Natural killer cell (primary cell): ENCODE data around the gene GTF2H1. TPM values are rescaled to one million over a fixed set of nuclear protein-coding genes. Genes with fewer than 3 reads are reported as not detected.

Source experiments
- ATAC-seq, 3 donors: fragments of 150-1000 bp in 2 of 3; fragments of 200-7000 bp in 1 of 3; cut with Tn5 transposase; 1 replicate in 1 of 3; 2 replicates in 2 of 3; pipeline ENCODE4 v1.10.0; 2021; ENCODE audit warnings: mild to moderate bottlenecking in 2 of 3, moderate library complexity in 2 of 3
- DNase-seq, 2 donors: peaks; one replicate each; pipeline versions ENCODE4 v3.0.0 to v3.0.0-alpha.2; 2013 to 2021; ENCODE audit warnings: mixed read lengths in 1 of 2
- H3K27ac ChIP-seq: one replicate; pipeline ENCODE4 v1.5.1; 2013; ENCODE audit warnings: mild to moderate bottlenecking, low read length
- H3K27me3 ChIP-seq: one replicate; pipeline ENCODE4 v1.6.1; 2013; ENCODE audit warnings: low read length; ENCODE audit not compliant: control insufficient read depth, insufficient read depth
- H3K36me3 ChIP-seq: one replicate; pipeline ENCODE4 v1.6.1; 2013; ENCODE audit warnings: low read length; ENCODE audit not compliant: control insufficient read depth, insufficient read depth
- H3K4me1 ChIP-seq: one replicate; pipeline ENCODE4 v1.6.1; 2013; ENCODE audit warnings: low read length; ENCODE audit not compliant: control insufficient read depth, insufficient read depth
- H3K4me3 ChIP-seq: one replicate; pipeline ENCODE4 v1.5.1; 2013; ENCODE audit warnings: low read length
- H3K9me3 ChIP-seq: one replicate; pipeline ENCODE4 v1.6.1; 2013; ENCODE audit warnings: low read length; ENCODE audit not compliant: control insufficient read depth, insufficient read depth
- H3K27ac Mint-ChIP-seq, 2 donors: one replicate each; pipeline ENCODE4 v1.8.0; 2022; ENCODE audit warnings: mild to moderate bottlenecking in 2 of 2, mixed read lengths in 2 of 2, moderate library complexity in 1 of 2
- H3K27me3 Mint-ChIP-seq, 2 donors: one replicate each; pipeline ENCODE4 v1.8.0; 2022; ENCODE audit warnings: low read depth in 2 of 2, mixed read lengths in 2 of 2
- H3K36me3 Mint-ChIP-seq: one replicate; pipeline ENCODE4 v1.8.0; 2022; ENCODE audit warnings: mixed read lengths
- H3K4me1 Mint-ChIP-seq, 2 donors: one replicate each; pipeline ENCODE4 v1.8.0; 2022; ENCODE audit warnings: mixed read lengths in 2 of 2
- H3K4me3 Mint-ChIP-seq: one replicate; pipeline ENCODE4 v1.8.0; 2022; ENCODE audit warnings: mild to moderate bottlenecking, moderate library complexity, mixed read lengths
- H3K9me3 Mint-ChIP-seq, 2 donors: one replicate each; pipeline ENCODE4 v1.8.0; 2022; ENCODE audit warnings: mixed read lengths in 2 of 2
- CTCF ChIP-seq: fragments of 200-600 bp; IDR thresholded peaks from one replicate; pipeline ENCODE4 v1.8.0; 2022; ENCODE audit warnings: antibody characterized with exemption
- WGBS: methylation state at CpG from one replicate; pipeline ENCODE4 v1.1.7; 2013; ENCODE audit warnings: missing lambda C conversion rate; ENCODE audit not compliant: insufficient coverage; 5-methylcytosine and 5-hydroxymethylcytosine counted together
- intact Hi-C: fragments of 100-400 bp; cut with micrococcal nuclease; formaldehyde crosslinking; loops from one replicate; pipeline ENCODE4 v1.14.2; 2022
- total RNA-seq, 4 donors: library from RNA; stranded (reverse); fragments of 120-200 nt in 1 of 4; gene quantifications; one replicate each; pipeline versions ENCODE4 v1.2.3 to v1.2.4, GENCODE V29; 2013 to 2022

GTF2H1 gene
- total RNA-seq, 3 donors from 2014 or later (not counting 1 experiment from before 2014, with no cell fraction given) = 18.4 to 31.5 (median 22.4) TPM

- Mint-ChIP-seq H3K4me1 (peaks cover 7 to 22% of the 10 kb centered on the region in 2 donors), H3K36me3 (no peaks in the 10 kb centered on the region), H3K27ac (no peak overlapping the region), H3K27me3 (no peaks in the 10 kb centered on the region), H3K9me3 (no peaks in the 10 kb centered on the region), H3K4me3 (no peak overlapping the region)
- Histone ChIP-seq H3K27ac (no peak overlapping the region), H3K4me3 (no peak overlapping the region), H3K27me3 (no peaks in the 10 kb centered on the region), H3K4me1 (no peaks in the 10 kb centered on the region), H3K36me3 (peaks cover 11% of the 10 kb centered on the region), H3K9me3 (no peaks in the 10 kb centered on the region)
- ATAC-seq = no peak
- 100% methylated on average over 2 of the region's 2 CpGs for WGBS
- TF ChIP-seq CTCF = no peak
- no peak for DNase-seq
- intact Hi-C loops = no loop called here
Measured at GRCh38 chr11:18315893-18316292, 6.5 kb upstream of the GTF2H1 start.

- Histone ChIP-seq H3K27me3 (no peaks in the 10 kb centered on the region), H3K9me3 (no peaks in the 10 kb centered on the region), H3K36me3 (peaks cover 2% of the 10 kb centered on the region), H3K4me3 (no peak overlapping the region), H3K4me1 (no peaks in the 10 kb centered on the region), H3K27ac (no peak overlapping the region)
- Mint-ChIP-seq H3K27ac (no peak overlapping the region), H3K4me1 (peaks cover 19 to 36% of the 10 kb centered on the region in 2 donors), H3K36me3 (no peaks in the 10 kb centered on the region), H3K9me3 (no peaks in the 10 kb centered on the region), H3K27me3 (no peaks in the 10 kb centered on the region), H3K4me3 (no peak overlapping the region)
- WGBS = 97% methylated on average over 4 of the region's 4 CpGs
- no peak for TF ChIP-seq CTCF
- ATAC-seq (no peak), DNase-seq (no peak)
- intact Hi-C loops = no loop called here
Measured at GRCh38 chr11:18317551-18317950, 4.8 kb upstream of the GTF2H1 start.

- Histone ChIP-seq H3K9me3 (no peaks in the 10 kb centered on the region), H3K36me3 (peaks cover 2% of the 10 kb centered on the region), H3K4me1 (peaks cover 16% of the 10 kb centered on the region), H3K27ac (no peak overlapping the region), H3K4me3 (no peak overlapping the region), H3K27me3 (no peaks in the 10 kb centered on the region)
- no peak for TF ChIP-seq CTCF
- Mint-ChIP-seq H3K4me1 (peaks cover 41 to 54% of the 10 kb centered on the region in 2 donors), H3K27ac (peak overlapping the region; percentile 99 to 100), H3K4me3 (no peak overlapping the region), H3K36me3 (no peaks in the 10 kb centered on the region), H3K27me3 (no peaks in the 10 kb centered on the region), H3K9me3 (no peaks in the 10 kb centered on the region)
- ATAC-seq (no peak), DNase-seq (no peak)
- intact Hi-C loops = loop anchor here (5.0 kb wide), 3 partner anchors 213 to 1243 kb away; partner anchors contain the start of genes RPS13, SAAL1 and SERGEF
- 98% methylated on average over 3 of the region's 3 CpGs for WGBS
Measured at GRCh38 chr11:18319914-18320313, 2.5 kb upstream of the GTF2H1 start.

GRCh38 chr11:18320617-18321016, 1.8 kb upstream of the GTF2H1 start:
- DNase-seq = no peak
- TF ChIP-seq CTCF = no peak
- Histone ChIP-seq H3K27ac (no peak overlapping the region), H3K36me3 (peaks cover 2% of the 10 kb centered on the region), H3K4me3 (no peak overlapping the region), H3K4me1 (peaks cover 16% of the 10 kb centered on the region), H3K27me3 (no peaks in the 10 kb centered on the region), H3K9me3 (no peaks in the 10 kb centered on the region)
- Mint-ChIP-seq H3K9me3 (no peaks in the 10 kb centered on the region), H3K27me3 (no peaks in the 10 kb centered on the region), H3K36me3 (no peaks in the 10 kb centered on the region), H3K4me1 (peaks cover 48 to 58% of the 10 kb centered on the region in 2 donors), H3K27ac (peak overlapping the region; percentile 99 to 100), H3K4me3 (peak overlapping the region; percentile 49)
- ATAC-seq = no peak
- intact Hi-C loops = loop anchor here (5.0 kb wide), 3 partner anchors 213 to 1243 kb away; partner anchors contain the start of genes RPS13, SAAL1 and SERGEF
